Activated naive CD4-positive, alpha-beta T cell treated with anti-CD3 and anti-CD28 coated beads, Interleukin-2, amount 50 U/mL, for 72 hours (primary cell): ENCODE measurements around the gene TMEM74B. TPM values are rescaled to one million over a fixed set of nuclear protein-coding genes. Genes with fewer than 3 reads are reported as not detected.
A peak's percentile ranks its signal among the peaks of the same experiment; 100 is the strongest.
"Not testable (repeated sequence)": the region's sequence is repeated elsewhere in the genome, so short reads cannot be mapped to it uniquely, and the experiment has no call there.

Experiments
- ATAC-seq, 2 donors: fragments of 150-1000 bp; cut with Tn5 transposase; 2 replicates each; pipeline ENCODE4 v1.10.0; 2021; ENCODE audit warnings: mild to moderate bottlenecking in 2 of 2, moderate library complexity in 2 of 2
- DNase-seq, 2 donors: peaks; one replicate each; pipeline ENCODE4 v3.0.0; 2021 to 2022; ENCODE audit warnings: low spot score in 2 of 2
- H3K27ac Mint-ChIP-seq, 2 donors: one replicate each; pipeline ENCODE4 v1.8.0; 2022; ENCODE audit warnings: mild to moderate bottlenecking in 2 of 2, mixed read lengths in 2 of 2
- H3K36me3 Mint-ChIP-seq, 2 donors: one replicate each; pipeline ENCODE4 v1.8.0; 2022; ENCODE audit warnings: mixed read lengths in 2 of 2
- H3K9me3 Mint-ChIP-seq, 2 donors: one replicate each; pipeline ENCODE4 v1.8.0; 2022; ENCODE audit warnings: mixed read lengths in 2 of 2
- total RNA-seq, 2 donors: library from RNA; stranded (reverse); gene quantifications; one replicate each; pipeline ENCODE4 v1.2.3, GENCODE V29; 2022

Gene TMEM74B
- total RNA-seq, result 1 to 10 TPM in 1 of 2 donors, not detected in 1; 8.3 TPM

DNA sequence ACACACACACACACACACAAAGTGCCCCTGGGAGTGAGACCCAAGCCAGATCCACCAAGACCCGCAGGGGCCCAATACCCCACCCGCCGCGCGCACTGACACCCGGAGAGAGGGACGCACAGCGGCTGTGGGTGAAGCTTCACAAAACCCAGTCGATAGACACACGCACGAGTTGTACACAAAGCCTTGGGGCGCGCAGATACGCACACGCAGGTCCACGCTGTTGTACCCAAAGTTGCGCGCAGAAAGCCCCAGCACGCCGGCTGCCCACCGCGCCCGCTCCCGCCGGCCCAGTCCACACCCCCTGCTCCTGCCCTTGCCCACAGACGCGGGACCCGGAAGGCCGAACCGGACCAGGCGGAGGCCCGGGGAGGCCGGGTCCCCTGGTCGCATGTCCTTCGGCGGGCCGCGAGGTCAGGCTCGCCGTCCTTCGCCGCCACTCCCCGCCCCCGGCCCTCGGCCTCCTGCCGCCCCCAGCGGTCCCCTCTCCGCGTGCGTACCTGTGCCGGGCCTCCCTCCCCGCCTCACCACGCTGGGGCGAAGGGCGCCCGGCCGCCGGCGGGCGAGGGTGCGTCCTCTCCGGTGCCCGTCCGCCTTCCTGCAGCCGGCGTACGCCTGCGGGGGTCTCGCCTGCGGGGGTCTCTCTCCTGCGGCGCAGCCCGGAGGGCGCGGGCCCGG lies at the start of gene TMEM74B:
Gene TMEM74B, minus strand, starts transcription at position 344 of the 678 bp plus-strand sequence. CDS start 1,180 bp downstream, outside the sequence.
- DNase-seq (peak in 1 of 2 donors; percentile 10), ATAC-seq (peak in 1 of 2 donors; percentile 17)
- Mint-ChIP-seq H3K9me3 (no peaks in the 10 kb centered on the region), H3K36me3 (peaks cover 0 to 5% of the 10 kb centered on the region in 2 donors), H3K27ac (peak within 1 kb of the TSS in 1 of 2 donors; percentile 56)

DNA sequence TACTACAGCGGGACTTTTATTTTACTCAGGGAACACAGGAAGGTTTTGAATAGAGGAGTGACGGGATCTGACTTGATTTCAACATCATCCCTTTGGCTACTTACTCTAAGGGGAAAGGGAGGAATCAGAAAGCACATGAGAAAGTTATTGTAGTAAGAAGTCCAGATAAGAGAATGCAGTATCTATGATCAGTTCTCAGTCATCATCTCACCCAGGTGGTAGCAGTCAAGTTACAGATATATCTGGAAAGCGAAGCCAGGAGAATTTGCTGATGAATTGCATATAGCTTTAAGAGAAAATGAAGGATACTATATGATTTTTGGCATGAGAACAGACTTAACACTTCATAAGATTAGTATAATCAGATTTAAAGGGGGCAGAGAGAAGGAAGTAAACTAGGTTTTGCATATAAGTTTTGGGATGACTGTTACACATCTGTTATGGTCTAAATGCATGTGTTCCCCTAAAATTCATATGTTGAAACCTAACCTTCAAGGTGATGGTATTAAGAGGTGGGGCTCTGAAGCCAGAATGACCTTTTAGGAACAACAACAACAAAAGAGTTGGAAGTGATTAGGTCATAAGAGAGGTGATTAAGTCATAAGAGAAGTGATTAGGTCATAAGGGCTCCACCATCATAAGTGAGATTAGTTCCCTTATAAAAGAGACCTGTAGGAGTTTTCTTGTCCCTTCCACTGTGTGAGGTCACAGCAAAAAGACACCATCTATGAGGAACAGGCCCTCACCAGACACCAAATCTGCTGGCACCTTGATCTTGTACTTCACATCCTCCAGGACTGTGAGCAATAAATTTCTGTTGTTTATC lies 47.7 kb upstream of the TMEM74B start:
- ATAC-seq (peak in 1 of 2 donors; percentile 49), DNase-seq (no peak)
- H3K9me3 Mint-ChIP-seq, result no peaks in the 10 kb centered on the region
- no peak overlapping the region for H3K27ac Mint-ChIP-seq
- H3K36me3 Mint-ChIP-seq, result no peaks in the 10 kb centered on the region

DNA sequence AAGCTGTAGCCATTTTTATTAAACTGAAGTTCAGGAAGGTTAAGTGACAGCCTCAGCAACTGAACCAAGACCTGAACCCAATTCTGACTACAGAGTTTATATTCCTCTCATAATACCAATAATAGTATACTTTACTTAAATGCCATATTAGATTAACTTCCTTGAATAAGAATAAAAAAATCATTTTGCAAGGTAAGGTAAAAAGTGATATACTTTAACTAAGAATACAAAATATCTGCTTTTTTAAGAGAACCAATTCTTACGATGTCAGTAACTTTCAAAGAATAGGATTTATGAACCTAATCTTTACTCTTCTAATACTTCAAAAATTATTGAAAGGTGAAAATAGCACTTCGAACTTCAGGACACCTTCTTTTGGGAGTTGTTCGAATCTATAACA lies 44.8 kb upstream of the TMEM74B start:
- DNase-seq (no peak), ATAC-seq (no peak)
- Mint-ChIP-seq H3K36me3 (no peaks in the 10 kb centered on the region), H3K9me3 (peaks cover 0 to 1% of the 10 kb centered on the region in 2 donors), H3K27ac (no peak overlapping the region)

GRCh38 chr20:1225783-1226654 lies 41.2 kb upstream of the TMEM74B start, which contains the start of gene RAD21L1:
TSS of gene RAD21L1 (plus strand) at chr20:1226044. CDS start at chr20:1228454, 2,410 bp downstream.
- peaks cover 0 to 5% of the 10 kb centered on the region in 2 donors for H3K9me3 Mint-ChIP-seq
- peak; percentile 69 to 73 for DNase-seq
- peak; percentile 80 to 83 for ATAC-seq
- peak within 1 kb of the TSS; percentile 29 to 44 for H3K27ac Mint-ChIP-seq
- H3K36me3 Mint-ChIP-seq, result no peaks in the 10 kb centered on the region

GRCh38 chr20:1225263-1225782 lies 40.5 kb upstream of the TMEM74B start:
- Mint-ChIP-seq H3K27ac (no peak overlapping the region), H3K36me3 (no peaks in the 10 kb centered on the region), H3K9me3 (peaks cover 0 to 5% of the 10 kb centered on the region in 2 donors)
- ATAC-seq (peak in 1 of 2 donors; percentile 68), DNase-seq (no peak)

GRCh38 chr20:1224205-1224890 lies 39.6 kb upstream of the TMEM74B start:
- Mint-ChIP-seq H3K27ac (no peak overlapping the region), H3K36me3 (no peaks in the 10 kb centered on the region), H3K9me3 (peaks cover 0 to 10% of the 10 kb centered on the region in 2 donors)
- no peak for DNase-seq
- ATAC-seq, result no peak

DNA sequence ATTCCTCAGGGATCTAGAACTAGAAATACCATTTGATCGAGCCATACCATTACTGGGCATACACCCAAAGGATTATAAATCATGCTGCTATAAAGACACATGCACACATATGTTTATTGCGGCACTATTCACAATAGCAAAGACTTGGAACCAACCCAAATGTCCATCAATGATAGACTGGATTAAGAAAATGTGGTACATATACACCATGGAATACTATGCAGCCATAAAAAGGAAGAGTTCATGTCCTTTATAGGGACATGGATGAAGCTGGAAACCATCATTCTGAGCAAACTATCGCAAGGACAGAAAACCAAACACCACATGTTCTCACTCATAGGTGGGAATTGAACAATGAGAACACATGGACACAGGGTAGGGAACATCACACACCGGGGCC lies 38.0 kb upstream of the TMEM74B start:
- H3K9me3 Mint-ChIP-seq, result peaks cover 0 to 14% of the 10 kb centered on the region in 2 donors
- H3K27ac Mint-ChIP-seq, ATAC-seq, DNase-seq, H3K36me3 Mint-ChIP-seq: not testable (repeated sequence)

DNA sequence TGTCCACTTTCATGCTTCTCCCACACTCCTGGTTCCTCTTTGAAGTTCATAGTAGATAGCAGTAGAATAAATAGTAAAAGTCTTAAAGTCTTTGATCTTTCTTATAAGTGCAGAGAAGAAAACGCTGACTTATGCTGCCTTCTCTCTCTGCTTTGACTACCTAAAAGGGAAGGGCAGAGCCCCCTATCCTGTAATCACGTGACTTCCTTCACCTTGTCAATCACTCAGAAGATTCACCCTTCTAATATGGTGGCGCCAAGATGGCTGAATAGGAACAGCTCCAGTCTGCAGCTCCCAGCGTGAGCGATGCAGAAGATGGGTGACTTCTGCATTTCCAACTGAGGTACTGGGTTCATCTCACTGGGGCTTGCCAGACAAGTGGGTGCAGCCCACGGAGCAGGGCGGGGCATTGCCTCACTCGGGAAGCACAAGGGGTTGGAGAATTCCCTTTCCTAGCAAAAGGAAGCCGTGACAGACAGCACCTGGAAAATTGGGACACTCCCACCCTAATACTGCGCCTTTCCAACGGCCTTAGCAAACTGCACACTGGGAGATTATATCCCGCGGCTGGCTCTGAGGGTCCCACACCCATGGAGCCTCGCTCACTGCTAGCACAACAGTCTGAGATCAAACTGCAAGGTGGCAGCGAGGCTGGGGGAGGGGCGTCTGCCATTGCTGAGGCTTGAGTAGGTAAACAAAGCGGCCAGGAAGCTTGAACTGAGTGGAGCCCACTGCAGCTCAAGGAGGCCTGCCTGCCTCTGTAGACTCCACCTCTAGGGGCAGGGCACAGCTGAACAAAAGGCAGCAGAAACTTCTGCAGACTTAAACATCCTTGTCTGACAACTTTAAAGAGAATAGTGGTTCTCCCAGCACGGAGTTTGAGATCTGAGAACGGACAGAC lies 32.0 kb upstream of the TMEM74B start:
- Mint-ChIP-seq H3K36me3 (peaks cover 0 to 13% of the 10 kb centered on the region in 2 donors), H3K27ac (peak overlapping the region in 1 of 2 donors; percentile 58)
- not testable (repeated sequence) for DNase-seq, H3K9me3 Mint-ChIP-seq, ATAC-seq

DNA sequence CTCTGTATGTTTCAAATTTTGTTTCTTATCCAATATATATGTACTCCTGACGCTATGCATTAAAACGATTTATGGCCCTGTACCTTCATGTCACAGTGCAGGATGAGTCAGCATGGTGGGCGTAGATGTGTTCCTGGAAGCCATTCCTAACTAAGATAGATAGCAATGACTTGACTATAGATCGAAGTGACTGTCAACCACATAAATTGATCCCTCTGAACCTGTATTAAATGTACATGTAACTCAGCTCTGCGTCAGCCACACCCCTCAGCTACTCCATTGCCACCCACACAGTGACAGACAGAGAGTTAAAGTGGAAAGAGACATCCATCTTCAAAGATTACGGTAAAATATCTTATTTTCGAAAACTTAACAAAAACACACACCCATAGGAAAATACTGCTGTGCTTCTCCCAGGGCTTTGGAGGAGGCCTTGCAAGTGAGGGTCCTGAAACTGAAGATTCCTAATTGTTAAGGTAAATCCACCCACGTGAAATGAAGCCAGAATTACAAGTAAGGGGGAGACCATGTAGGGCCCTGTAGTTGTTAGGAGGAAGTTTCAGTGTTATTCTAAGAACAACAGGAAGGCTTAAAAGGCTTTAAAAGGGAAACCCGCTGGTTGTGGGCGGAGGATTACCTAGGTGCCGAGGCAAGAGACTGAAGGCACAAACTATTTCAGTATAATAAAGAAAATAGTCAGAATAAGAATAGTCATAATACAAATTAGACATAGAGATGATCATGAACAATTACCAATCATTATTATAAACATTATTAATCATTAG lies 30.8 kb upstream of the TMEM74B start:
- DNase-seq (peak in 1 of 2 donors; percentile 66), ATAC-seq (peak; percentile 80 to 92)
- Mint-ChIP-seq H3K27ac (peak overlapping the region; percentile 63 to 93), H3K36me3 (peaks cover 0 to 13% of the 10 kb centered on the region in 2 donors), H3K9me3 (peaks cover 0 to 8% of the 10 kb centered on the region in 2 donors)

DNA sequence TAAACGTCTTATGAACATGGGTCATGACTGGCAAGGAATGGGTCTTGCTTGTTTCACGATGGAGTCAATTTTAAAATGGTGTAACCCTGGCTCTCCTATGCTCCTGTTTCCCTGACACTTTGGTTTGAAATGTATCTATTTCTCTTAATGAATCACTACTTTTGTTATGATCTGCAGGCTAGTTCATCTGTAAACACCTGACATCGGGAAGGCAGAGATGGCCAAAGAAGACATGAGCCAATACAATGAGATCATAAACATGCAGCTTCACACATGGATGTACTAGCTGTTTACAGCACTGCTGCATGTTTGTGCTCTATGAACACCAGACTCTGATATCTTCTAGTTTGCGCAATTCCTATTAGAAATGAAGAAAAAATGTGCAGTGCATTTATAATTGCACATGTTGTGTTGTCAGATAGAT lies 30.1 kb upstream of the TMEM74B start:
- ATAC-seq, result peak; percentile 11 to 66
- H3K9me3 Mint-ChIP-seq, result peaks cover 0 to 8% of the 10 kb centered on the region in 2 donors
- peaks cover 0 to 13% of the 10 kb centered on the region in 2 donors for H3K36me3 Mint-ChIP-seq
- peak overlapping the region; percentile 63 to 93 for H3K27ac Mint-ChIP-seq
- no peak for DNase-seq

- H3K9me3 Mint-ChIP-seq, result no peaks in the 10 kb centered on the region
- ATAC-seq, result peak; percentile 34 to 89
Measured at GRCh38 chr20:1212607-1213396, 28.0 kb upstream of the TMEM74B start.

DNA sequence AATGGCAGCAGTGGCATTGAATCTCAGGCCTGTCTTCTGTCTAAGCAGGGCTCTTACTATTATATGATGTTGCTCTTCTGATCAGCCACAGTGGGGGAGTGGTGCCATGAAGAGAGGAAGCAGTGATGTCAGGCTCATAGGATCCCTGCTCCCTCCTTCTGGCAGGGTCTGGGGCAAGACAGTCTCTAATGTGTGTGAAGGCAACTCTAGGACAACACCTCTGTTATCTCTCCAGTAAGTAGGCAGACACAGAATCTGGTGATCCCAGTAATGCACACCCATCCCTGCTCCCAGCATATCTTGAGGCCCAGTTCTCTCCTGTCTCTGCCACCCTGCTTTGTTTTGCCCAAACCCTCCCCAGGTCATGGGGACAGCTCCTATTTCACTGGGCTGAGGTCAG lies 27.2 kb upstream of the TMEM74B start:
- Mint-ChIP-seq H3K27ac (no peak overlapping the region), H3K9me3 (no peaks in the 10 kb centered on the region), H3K36me3 (no peaks in the 10 kb centered on the region)
- no peak for ATAC-seq
- DNase-seq, result no peak

More at GRCh38 chr20:1212607-1213396, 28.0 kb upstream of the TMEM74B start:
- Mint-ChIP-seq H3K36me3 (peaks cover 0 to 5% of the 10 kb centered on the region in 2 donors), H3K27ac (no peak overlapping the region)
- peak in 1 of 2 donors; percentile 72 for DNase-seq

- ATAC-seq, result no peak
- Mint-ChIP-seq H3K27ac (no peak overlapping the region), H3K9me3 (no peaks in the 10 kb centered on the region), H3K36me3 (no peaks in the 10 kb centered on the region)
- DNase-seq, result no peak
Measured at GRCh38 chr20:1210501-1210900, 25.7 kb upstream of the TMEM74B start.
